CD4-positive, alpha-beta T cell (primary cell): ENCODE data around the gene LSM11. TPM values are rescaled to one million over a fixed set of nuclear protein-coding genes. Genes with fewer than 3 reads are reported as not detected.

Experiments used
- ATAC-seq: fragments of 200-7000 bp; cut with Tn5 transposase; one replicate; pipeline ENCODE4 v1.10.0; 2022; ENCODE audit warnings: mild to moderate bottlenecking; ENCODE audit not compliant: poor library complexity
- CTCF ChIA-PET: fragments of 350-600 bp; sonication (Branson Sonifier 250); formaldehyde crosslinking; loops from one replicate; lab custom pipeline; 2021; ENCODE audit warnings: antibody characterized with exemption, inconsistent platforms; lab: Charles Lee
- POLR2A ChIA-PET: fragments of 350-600 bp; sonication (Branson Sonifier 250); formaldehyde crosslinking; loops from one replicate; lab custom pipeline; 2021; ENCODE audit warnings: antibody characterized with exemption, inconsistent platforms; lab: Charles Lee
- DNase-seq, 14 experiments: peaks; one replicate each; pipeline ENCODE4 v3.0.0-alpha.2; 2013 to 2020; ENCODE audit warnings: mixed read lengths in 2 of 14
- H3K27ac ChIP-seq, 2 donors: one replicate each; pipeline versions ENCODE4 v1.5.1 to v1.7.0; 2013; ENCODE audit warnings: low read length in 2 of 2, low read depth in 1 of 2, mild to moderate bottlenecking in 1 of 2
- H3K27me3 ChIP-seq, 2 experiments: 1 replicate in 1 of 2; 2 replicates in 1 of 2; pipeline versions ENCODE4 v1.6.1 to v1.7.0; 2013; ENCODE audit warnings: low read length in 2 of 2, control low read depth in 1 of 2, mild to moderate bottlenecking in 1 of 2, moderate library complexity in 1 of 2; ENCODE audit not compliant: insufficient read depth in 2 of 2, control insufficient read depth in 1 of 2
- H3K36me3 ChIP-seq: one replicate; pipeline ENCODE4 v1.6.1; 2013; ENCODE audit warnings: low read length, control low read depth; ENCODE audit not compliant: insufficient read depth
- H3K4me1 ChIP-seq: one replicate; pipeline ENCODE4 v1.6.1; 2013; ENCODE audit warnings: low read length, control low read depth; ENCODE audit not compliant: insufficient read depth
- H3K4me3 ChIP-seq: one replicate; pipeline ENCODE4 v1.5.1; 2013; ENCODE audit warnings: mild to moderate bottlenecking, low read length, moderate library complexity
- H3K9me3 ChIP-seq, 2 experiments: 1 replicate in 1 of 2; 2 replicates in 1 of 2; pipeline versions ENCODE4 v1.6.1 to v1.7.0; 2013; ENCODE audit warnings: low read length in 2 of 2, mild to moderate bottlenecking in 2 of 2, control low read depth in 1 of 2, moderate library complexity in 1 of 2; ENCODE audit not compliant: control insufficient read depth in 1 of 2, insufficient read depth in 1 of 2
- H3K27ac Mint-ChIP-seq: one replicate; pipeline ENCODE4 v1.8.0; 2020; ENCODE audit warnings: mixed read lengths
- H3K27me3 Mint-ChIP-seq: one replicate; pipeline ENCODE4 v1.8.0; 2021; ENCODE audit warnings: mixed read lengths
- H3K36me3 Mint-ChIP-seq: one replicate; pipeline ENCODE4 v1.8.0; 2021; ENCODE audit warnings: low read depth, mixed read lengths
- H3K4me1 Mint-ChIP-seq: one replicate; pipeline ENCODE4 v1.8.0; 2021; ENCODE audit warnings: low read depth, mixed read lengths
- H3K4me3 Mint-ChIP-seq: one replicate; pipeline ENCODE4 v1.8.0; 2020; ENCODE audit warnings: mild to moderate bottlenecking, mixed read lengths
- H3K9me3 Mint-ChIP-seq: one replicate; pipeline ENCODE4 v1.8.0; 2020; ENCODE audit warnings: mixed read lengths
- intact Hi-C, 2 experiments: fragments of 100-400 bp; cut with DNase I in 1 of 2; cut with micrococcal nuclease in 1 of 2; formaldehyde crosslinking; loops; one replicate each; pipeline versions ENCODE4 v1.15.1 to v1.9.0; 2023 to 2025; cut with DNase I, micrococcal nuclease
- total RNA-seq, 174 experiments: library from RNA in 2 of 174; stranded (reverse) in 2 of 174; gene quantifications; one replicate each; pipeline ENCODE4 v1.2.3 and lab custom pipeline; 2021 to 2026
- TF ChIP-seq, protein P1 (sequence below): fragments of 200-600 bp; IDR thresholded peaks from one replicate; pipeline ENCODE4 v1.8.0; 2022; ENCODE audit warnings: antibody characterized with exemption, mild to moderate bottlenecking

The LSM11 gene
- total RNA-seq, 2 experiments from 2014 or later: 0.49 to 0.70 TPM

DNA sequence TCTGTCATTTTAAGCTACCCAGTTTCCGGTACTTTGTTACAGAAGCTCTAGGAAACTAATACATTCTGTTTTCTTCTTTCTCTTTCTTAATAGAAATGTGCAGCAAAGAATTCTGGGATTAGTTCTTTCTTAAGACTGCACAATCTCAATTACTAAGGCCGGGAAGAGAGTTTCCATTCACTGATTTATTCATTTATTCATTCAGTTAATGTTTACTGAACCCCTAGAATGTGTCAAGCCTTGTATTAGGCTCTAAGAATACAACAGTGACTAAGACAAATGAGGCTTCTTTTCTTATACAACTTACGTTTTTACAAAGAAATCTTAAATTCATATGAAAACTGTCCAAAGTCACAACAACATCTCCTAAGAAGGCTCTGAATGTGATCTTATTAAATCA lies 39.8 kb upstream of the LSM11 start:
- H3K4me3 Mint-ChIP-seq: no peak overlapping the region
- Histone ChIP-seq H3K4me3 (no peak overlapping the region), H3K27ac (no peak overlapping the region), H3K4me1 (no peaks in the 10 kb centered on the region), H3K27me3 (no peaks in the 10 kb centered on the region), H3K9me3 (peaks cover 4 to 7% of the 10 kb centered on the region in 2 experiments), H3K36me3 (no peaks in the 10 kb centered on the region)
- no peak overlapping the region for H3K27ac Mint-ChIP-seq
- no peak for DNase-seq
- TF ChIP-seq, protein P1, sequence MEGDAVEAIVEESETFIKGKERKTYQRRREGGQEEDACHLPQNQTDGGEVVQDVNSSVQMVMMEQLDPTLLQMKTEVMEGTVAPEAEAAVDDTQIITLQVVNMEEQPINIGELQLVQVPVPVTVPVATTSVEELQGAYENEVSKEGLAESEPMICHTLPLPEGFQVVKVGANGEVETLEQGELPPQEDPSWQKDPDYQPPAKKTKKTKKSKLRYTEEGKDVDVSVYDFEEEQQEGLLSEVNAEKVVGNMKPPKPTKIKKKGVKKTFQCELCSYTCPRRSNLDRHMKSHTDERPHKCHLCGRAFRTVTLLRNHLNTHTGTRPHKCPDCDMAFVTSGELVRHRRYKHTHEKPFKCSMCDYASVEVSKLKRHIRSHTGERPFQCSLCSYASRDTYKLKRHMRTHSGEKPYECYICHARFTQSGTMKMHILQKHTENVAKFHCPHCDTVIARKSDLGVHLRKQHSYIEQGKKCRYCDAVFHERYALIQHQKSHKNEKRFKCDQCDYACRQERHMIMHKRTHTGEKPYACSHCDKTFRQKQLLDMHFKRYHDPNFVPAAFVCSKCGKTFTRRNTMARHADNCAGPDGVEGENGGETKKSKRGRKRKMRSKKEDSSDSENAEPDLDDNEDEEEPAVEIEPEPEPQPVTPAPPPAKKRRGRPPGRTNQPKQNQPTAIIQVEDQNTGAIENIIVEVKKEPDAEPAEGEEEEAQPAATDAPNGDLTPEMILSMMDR: no peak
- peaks cover 6% of the 10 kb centered on the region for H3K27me3 Mint-ChIP-seq
- intact Hi-C loops: no loop called here
- POLR2A ChIA-PET: no interaction called here
- H3K9me3 Mint-ChIP-seq: no peaks in the 10 kb centered on the region
- H3K36me3 Mint-ChIP-seq: no peaks in the 10 kb centered on the region
- no peaks in the 10 kb centered on the region for H3K4me1 Mint-ChIP-seq
- CTCF ChIA-PET: no interaction called here
- ATAC-seq: no peak

DNA sequence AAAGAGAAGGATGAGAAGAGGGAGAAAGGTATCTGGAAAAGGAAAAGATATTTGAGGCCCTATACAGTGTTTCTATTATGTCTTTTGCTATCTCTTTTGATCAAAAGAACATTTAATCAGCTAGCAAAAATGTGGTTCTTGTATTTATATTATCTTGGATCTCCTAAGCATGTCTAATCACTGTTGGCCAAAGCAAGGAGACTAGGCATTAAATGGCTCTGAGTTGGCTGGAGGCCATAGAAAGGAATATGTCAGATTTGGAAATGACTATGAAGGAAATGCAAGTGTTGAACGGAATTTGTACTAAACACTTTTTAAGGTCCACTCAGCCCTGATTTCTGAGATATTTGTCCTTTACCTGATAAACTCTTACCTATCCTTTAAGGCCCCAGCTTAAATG lies 34.6 kb upstream of the LSM11 start:
- no peaks in the 10 kb centered on the region for H3K9me3 ChIP-seq

DNA sequence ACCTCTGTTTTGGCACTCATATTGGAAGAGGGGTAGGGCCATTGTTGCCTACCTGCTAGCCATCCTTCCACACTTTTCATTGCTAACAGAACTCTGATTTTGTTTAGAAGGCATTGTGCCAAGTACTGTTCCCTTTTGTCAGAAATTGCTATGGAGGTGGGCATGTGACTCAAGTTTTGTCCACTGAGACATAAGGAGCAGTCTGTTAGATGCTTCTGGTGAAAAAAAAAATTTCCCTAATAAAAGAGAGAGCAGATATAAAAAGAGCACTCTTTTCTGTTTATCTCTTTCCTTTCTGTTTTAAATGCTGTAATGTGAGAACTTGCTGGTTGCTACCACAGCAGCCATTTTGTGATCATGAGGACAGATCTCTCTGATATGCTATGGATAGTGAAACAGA lies 34.2 kb upstream of the LSM11 start:
- TF ChIP-seq, protein P1: no peak
- intact Hi-C loops: no loop called here
- CTCF ChIA-PET: no interaction called here
- Histone ChIP-seq H3K36me3 (no peaks in the 10 kb centered on the region), H3K9me3 (no peaks in the 10 kb centered on the region), H3K27me3 (no peaks in the 10 kb centered on the region), H3K27ac (no peak overlapping the region), H3K4me3 (no peak overlapping the region), H3K4me1 (no peaks in the 10 kb centered on the region)
- ATAC-seq (no peak), DNase-seq (no peak)
- POLR2A ChIA-PET: no interaction called here
- no peak overlapping the region for H3K4me3 Mint-ChIP-seq
- peaks cover 6% of the 10 kb centered on the region for H3K27me3 Mint-ChIP-seq
- H3K4me1 Mint-ChIP-seq: no peaks in the 10 kb centered on the region
- no peaks in the 10 kb centered on the region for H3K36me3 Mint-ChIP-seq
- no peaks in the 10 kb centered on the region for H3K9me3 Mint-ChIP-seq
- no peak overlapping the region for H3K27ac Mint-ChIP-seq

More for the DNA sequence above, 34.6 kb upstream of the LSM11 start:
- H3K27ac Mint-ChIP-seq: no peak overlapping the region
- CTCF ChIA-PET: no interaction called here
- DNase-seq (no peak), ATAC-seq (no peak)
- H3K36me3 ChIP-seq: no peaks in the 10 kb centered on the region
- no peaks in the 10 kb centered on the region for H3K27me3 ChIP-seq
- intact Hi-C loops: no loop called here
- POLR2A ChIA-PET: no interaction called here
- no peaks in the 10 kb centered on the region for H3K4me1 Mint-ChIP-seq
- H3K4me1 ChIP-seq: no peaks in the 10 kb centered on the region
- no peaks in the 10 kb centered on the region for H3K9me3 Mint-ChIP-seq
- TF ChIP-seq, protein P1: no peak
- H3K27ac ChIP-seq: no peak overlapping the region
- no peaks in the 10 kb centered on the region for H3K36me3 Mint-ChIP-seq
- H3K27me3 Mint-ChIP-seq: peaks cover 6% of the 10 kb centered on the region
- no peak overlapping the region for H3K4me3 ChIP-seq
- H3K4me3 Mint-ChIP-seq: no peak overlapping the region
